GM21390 (cell line): ENCODE data around the gene RAB11FIP4.

Experiments
- ATAC-seq: cut with Tn5 transposase; IDR thresholded peaks from one replicate; pipeline ENCODE4 v1.9.1; 2021; ENCODE audit not compliant: unreplicated experiment

The RAB11FIP4 gene

DNA sequence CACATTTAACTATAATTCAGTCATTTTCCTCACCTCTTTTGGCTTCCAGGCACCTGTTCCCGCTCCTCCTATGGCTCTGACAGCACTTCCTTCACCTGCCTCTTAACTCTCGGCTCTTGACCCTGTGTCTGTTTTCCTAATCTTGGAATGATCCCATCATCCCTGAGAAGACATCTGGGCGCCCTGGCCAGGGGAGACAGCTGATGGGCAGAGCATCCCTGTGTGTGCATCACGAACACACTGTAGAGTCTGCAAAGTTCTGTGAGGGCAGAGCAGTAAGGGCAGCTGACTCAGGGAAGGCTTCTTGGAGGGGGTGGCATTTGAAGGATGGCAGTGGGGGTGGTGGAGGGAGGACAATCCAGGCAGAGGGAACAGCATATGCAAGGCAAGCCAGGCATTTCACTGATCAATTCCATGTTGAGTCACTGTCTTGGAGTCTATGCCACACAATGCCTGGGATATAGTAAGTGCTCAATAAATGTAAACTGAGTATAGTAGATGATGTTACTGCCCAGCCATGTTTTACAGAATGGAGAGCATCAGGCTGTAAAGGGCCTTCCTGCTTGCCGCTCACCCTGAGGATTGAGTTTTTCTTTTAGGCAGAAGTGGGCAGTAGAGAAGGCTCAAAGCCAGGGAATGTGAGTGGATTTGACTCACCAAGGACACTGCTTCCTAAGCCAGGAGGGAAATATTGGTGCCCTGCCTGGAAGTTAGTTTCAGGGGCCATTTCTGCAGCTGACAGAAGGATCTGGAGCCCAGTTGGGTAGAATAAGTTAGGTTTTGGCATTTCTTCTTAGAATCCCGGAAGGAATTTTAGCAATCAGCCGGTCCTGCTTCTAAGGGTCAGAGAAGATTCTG is 5.8 kb upstream of the RAB11FIP4 start:
- ATAC-seq, result no peak

DNA sequence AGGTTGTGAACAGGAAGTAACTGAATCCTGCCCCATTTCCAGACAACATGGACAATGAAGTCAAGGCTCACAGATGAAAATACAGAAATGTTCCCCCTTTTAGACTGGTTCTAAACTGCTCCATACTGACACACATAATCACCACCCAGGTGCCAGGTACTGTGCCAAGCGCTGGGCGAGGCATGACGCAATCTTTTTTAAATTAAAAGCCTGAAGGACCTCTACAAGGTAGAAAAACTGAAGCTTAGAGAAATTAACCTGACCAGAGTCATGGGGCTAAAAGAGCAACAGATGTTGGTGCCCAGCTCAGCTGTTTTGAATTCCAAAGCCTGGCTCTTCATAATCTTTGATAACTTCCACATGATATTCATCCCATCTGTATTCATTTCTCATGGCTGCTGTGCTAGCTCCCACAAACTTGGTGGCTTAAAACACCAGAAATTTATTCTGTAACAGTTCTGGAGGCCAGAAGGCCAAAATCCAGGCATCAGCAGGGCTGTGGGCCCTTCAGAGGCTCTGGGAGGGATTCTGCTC is 4.9 kb upstream of the RAB11FIP4 start:
- ATAC-seq, result no peak

DNA sequence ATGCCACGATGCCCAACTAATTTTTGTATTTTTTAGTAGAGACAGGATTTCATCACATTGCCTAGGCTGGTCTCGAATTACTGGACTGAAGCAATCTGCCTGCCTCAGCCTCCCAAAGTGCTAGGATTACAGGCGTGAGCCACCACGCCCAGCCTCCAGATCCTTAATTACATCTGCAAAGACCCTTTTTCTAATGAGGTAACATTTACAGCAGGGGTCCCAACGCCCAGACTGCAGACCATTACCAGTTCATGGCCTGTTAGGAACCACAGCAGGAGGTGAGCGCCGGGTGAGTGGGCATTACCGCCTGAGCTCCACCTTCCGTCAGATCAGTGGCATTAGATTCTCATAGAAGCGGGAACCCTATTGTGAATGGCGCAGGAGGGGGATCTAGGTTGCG is 4.0 kb upstream of the RAB11FIP4 start:
- ATAC-seq, result no peak

DNA sequence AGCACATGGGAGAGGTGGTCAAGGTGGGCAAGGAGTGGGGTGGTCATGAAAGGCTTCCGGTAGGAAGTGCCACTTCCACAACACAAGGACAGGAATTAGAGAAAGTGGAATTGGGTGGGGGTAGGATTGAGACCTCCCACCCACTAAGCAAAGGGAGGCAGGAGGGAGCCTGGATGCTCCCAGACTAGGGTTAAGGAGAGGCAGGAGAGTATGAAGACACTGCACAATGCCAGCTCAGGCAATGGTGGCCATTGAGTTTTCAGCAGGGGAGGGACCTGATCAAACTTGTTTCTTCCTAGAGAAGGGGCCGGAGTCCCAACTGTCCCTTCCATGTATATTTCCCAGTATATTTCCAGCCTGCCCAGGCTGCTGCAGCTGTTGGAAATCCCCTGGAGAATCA is 3.1 kb upstream of the RAB11FIP4 start:
- ATAC-seq, result no peak

DNA sequence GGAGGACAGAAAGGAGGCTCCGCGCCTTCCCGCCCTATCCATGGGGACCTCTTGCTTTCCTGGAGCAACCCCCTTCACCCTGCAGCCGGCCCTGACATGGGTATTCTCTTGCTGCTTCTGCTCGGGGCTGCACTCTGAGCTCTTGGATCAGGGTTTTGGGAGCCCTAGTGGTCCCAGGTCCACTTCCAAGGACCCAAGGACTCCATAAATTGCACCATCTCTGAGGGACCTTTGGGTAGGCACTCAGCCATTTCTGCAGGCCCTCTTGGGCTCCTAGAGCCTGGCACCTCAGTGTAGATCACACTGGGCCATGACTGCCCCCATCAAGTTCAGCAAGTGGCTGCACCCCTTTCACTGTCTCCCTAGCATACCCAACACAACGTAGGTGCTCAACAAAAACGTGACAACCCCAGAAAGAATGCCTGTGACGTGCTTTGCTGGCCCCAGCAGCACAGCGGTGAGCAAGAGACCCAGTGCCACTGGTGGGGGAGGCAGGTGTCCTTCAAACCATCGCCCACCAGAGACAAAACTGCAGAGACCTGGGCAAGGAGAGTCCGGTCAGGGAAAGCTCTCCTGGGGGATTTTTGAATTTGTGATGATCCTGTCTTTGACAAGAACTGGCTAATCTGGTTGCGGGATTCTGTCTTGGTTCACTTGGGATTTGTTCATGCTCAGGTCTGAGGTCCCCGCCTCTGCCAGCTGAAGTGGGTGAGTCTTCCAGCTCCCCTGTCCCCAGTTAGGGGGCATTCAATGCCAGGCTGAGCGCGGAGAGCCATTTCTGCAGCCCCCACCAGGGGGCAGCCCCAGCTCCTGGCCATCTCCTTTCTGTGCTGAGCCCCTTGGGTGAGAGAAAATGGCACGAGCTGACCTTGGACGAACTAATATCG is 2.5 kb upstream of the RAB11FIP4 start:
- ATAC-seq, result no peak

DNA sequence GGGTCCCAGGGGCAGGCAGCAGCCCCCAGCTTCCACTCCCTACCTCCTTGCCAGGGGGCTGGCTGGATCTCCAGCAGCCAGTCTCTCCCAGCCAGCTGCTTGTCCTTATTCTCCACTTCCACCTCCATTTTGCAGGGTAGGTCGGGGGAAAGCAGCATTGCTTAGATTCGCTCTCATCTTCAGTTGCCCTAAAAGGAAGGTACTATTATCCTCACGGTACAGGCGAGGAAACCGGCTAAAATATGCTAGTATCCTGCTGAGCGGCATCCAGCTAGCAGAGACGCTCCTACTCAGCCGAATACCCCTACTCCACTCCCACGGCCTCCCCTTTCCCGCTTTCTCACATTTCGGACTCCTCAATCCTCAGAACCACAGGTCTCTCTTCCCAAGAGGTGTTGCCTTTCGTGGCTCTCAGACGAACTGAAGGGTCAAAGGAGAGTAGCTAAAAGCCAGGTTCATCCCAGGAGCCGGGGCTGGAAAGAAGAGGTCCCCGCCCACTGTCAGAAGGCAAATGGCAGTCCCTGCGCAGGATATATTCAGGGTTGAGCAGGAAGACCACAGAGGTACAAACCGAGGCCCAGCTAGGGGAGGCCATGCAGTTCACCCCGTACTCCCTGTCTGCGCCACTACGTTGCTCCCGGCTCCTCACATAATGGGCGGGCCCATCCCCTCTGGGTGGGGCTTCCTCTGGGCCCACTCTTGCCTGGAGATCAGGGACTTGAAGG is 1.7 kb upstream of the RAB11FIP4 start:
- no peak for ATAC-seq

DNA sequence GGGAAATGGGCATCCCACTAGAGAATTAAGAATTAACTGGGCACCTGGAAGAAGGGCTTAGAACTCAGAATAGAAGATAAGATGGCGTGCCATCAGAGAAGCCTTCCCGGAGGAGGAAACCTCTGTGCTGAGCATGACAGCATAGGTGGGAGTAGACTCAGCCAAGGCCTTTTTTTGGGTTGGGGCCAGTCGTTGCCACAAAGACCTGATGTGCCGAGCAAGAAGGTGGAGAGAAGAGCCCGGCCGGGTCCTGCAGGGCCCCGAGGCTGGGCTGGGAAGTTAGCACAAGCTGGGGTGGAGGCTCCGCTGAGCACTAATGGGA is 1.1 kb upstream of the RAB11FIP4 start:
- ATAC-seq, result no peak

DNA sequence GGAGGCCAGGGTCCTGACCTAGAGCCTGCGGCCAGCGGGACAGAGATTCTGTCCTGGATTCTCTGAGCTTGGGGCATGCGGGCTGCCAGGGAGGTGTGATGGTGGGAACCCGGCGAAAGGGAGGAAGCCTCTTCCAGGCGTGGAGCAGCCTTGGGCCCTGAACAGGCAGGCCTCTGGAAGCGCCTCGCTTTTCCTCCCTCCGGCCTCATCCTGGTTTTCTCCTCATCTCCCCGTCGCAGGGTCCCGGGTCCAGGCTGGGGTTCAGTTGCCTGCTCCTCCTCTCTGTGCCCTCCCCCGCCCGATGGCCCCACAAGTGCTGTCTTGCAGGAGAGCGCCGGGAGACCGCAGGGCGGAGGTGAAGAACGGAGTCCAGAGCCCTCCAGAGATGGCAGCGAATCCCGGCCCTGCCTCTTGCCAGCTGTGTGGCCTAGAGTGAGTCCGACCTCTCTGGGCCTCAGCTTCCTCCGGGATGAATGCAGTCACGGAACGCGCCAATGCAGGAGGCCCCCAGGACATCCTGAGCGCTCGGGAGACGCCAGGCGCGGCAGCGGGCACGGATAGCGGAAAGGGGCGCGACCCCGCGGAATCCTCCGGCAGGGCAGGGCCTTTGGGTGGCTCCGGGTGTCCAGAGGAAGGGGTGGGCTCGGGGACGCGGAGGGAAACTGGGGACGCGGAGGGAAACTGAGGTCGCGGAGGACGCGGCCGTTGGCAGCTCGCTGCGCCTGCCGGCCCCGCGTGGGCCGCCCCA is 553 bp upstream of the RAB11FIP4 start:
- no peak for ATAC-seq

DNA sequence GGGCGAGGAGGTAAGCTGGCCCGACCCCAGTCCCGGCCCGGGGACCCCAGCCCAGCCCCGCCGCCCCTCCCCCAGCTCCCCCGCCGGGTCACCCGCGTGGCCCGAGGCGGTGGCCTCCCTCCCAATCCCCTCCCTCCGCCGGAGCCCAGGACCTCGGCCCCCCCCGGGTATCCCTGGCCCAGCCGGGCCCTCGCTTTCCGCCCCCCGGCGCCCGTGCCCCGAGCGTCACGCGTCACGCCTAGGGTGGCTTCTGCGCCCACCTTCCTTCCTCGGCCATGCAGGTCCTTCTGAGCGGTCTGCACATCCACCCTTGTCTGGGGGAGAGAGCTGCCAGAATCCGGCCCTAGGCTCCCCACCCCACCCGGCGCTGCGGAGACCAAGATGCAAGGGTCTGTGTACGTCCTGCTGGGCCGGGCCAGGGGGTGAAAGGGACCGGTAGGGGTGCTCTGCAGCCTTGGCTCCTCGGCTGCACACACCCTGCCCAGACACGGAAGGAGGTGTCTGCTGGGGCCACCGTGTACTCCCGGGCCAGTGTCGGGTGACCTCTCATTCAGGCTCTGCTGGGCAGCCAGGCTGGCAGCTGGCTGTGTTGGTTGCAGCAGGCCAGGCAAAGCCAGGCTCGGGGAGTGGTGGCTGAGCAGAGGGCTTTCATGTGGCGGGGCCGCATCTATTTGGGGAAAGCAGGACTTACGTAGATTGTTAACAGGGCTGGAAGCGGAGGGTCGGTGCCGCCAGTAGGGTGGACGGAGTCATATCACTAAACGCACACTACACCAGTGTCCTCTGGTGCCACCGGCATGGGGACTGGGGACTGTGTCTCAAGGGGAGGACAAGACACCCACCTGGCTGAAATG is 754 bp downstream of the RAB11FIP4 start:
- ATAC-seq, result no peak

DNA sequence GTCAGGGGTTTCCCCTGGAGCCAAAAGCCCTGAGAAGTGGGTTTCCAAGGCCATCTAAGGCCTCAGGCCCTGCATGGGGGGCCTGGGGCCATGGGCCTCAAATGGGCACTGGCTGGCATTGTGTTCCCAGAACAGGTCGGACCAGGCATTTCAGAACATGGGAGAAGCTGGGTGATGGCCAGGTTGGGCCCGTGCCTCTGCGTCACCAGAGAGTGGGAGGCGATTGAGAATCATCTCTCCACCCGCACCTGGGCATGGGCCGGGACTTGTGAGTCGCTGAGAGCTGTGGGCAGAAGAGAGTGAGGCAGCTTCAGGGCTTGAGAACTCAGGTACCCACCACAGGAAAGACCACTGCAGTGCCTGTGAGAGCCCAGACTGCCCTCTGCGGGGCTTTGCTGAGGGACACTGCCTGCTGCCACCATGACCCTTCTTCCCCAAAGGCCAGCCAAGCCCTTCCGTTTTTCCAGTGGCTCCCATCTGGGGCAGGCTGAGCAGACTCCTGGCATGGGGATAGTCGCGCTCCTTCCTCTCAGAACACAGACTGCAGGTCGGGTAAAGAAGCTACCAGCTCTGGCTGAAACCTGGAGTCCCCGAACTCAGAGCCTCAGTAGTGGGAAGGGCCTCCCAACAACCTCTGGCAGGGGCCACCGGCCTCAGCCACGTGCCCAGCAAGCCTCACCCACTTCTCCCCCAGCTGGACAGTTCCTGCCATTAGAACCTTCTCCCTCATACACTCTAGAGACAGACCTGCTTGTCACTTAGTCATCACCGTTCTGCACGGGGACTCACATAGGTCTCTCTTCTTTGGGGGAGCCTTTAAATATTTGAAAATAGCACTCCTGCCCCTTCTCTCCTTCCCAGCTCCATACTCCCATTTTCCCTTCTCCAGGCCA is 1.6 kb downstream of the RAB11FIP4 start:
- no peak for ATAC-seq

DNA sequence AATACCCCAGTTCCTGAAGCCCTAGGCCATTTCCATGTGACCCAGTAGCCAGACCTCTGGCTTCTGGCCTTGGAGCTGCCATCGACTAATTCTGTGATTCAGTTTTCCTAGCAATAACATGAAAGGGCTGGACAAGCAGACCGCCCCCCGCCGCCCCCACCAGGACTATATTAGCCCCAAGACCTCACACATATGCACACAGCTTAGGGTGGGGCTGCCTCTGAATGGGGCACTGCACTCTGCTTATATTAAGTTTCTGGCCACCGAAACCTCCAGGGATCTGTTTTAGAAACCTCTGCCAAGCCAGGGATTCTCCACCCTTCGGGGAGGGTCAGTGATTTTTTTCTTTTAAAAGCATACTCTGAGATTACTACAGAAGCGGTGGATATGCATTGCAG is 2.3 kb downstream of the RAB11FIP4 start:
- no peak for ATAC-seq

DNA sequence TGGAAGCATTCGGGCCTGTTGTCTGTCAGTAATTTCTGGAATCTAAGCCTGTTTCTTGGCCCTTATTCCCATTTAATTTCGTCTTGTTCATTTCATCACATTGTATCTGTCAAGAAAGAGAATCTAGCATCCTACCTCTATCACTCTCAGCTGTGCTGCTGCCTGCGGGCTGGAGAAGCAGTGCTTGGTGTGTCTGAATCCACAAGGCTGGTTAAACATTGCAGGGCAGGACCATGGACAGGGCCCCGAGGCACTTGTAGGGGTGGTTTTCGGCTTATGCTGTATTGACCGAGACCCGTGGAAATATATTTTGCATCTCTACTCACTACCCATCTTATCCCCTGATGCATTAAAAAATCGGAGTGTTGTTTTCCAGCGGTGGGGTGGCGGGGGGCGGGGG is 3.1 kb downstream of the RAB11FIP4 start:
- no peak for ATAC-seq

DNA sequence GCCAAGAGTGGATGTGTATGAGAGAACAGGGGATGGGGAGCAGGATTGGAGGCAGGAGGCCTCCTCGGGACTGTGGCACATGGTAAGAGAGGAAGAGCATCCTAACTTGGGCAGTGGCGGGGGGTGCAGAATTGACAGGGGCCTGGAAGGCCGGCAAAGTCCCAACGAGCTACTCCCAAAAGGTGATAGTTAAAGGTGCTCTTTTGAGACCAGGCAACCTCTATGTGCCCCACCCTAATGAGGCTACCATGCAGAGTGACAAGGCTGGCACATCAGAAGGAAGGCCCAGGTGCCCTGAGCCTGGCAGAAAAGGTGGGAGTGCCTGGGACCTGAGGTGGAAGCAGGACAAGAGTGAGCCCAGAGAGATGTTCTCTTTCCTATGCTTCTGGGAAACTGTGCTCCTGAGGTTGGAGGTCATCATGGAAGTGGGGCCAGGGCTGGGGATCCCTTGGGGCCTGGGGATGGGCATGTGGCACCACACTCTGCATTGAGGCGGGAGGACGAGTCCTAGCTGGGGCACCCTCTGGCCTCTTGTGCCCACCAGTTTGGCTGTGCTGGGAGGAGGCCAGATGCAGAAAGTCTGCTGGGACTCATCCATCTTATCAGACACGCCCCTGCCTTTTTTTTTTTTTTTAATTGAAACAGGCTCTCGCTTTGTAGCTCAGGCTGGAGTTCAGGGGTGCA is 5.9 kb downstream of the RAB11FIP4 start:
- no peak for ATAC-seq

DNA sequence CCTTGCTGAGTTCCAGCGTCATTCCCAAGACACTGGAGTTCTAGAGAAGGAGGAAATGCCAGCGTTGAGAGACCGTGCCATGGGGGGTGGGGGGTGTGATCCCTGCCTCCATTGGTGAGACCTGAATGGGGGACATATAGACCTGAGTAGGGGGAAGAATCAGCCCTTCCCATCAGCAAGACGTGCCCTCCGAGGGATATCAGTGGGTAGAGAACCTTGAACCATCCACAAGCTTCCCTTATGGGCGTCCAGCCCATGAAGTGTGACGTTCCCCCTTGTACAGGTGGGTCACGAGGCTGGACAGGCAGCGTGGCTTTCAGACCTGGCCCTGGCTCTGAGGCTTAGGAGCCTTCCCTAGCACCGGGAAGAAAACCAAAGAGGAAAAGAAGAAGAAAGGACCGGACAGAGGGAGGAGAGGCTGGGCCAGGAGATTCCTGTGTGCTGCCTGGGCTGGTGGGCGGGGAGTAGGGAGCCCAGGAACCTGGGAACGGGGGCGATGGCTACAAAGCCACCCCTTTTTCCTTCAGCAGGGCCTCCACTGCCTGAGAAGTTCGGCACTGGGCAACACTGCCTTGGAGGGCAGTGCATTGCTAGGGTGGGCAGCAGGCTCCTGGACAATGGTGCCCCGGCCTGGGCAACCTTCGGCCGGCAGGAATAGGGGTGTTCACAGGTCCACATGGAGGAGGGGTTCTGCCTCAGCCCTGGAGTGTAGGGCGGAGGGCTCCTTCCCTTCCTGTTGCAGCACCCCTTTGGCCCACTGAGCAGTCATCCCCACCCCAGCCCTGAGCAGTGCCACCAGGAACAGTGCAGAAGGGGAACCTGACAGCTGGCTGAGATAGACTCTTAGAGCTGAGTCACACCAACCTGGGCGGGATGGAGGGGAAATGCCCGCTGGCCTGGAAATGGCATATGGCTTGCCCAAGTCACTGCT is 7.2 kb downstream of the RAB11FIP4 start:
- ATAC-seq, result no peak

DNA sequence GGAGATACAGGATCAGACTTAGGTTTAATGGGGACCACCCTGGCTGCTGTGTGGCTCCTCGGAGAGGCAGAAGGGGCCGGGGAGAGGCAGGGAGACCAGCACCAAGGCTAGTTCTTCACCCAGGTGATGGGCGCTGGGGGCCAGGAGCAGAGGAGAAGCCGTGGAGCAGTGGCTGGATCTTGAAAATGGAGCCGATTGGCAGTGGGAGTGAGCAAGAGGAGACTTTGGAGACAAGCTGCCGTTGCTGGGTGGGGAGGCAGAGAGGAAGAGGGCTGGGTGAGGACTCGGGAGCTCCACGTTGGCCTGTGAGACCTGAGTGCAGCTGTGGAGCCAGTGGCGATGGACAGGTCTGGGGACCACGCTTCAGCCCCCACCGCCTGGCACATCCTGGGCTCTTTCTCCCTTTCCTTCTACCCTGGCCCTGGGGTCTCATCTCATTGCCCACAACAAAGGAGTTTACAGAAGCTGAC is 9.0 kb downstream of the RAB11FIP4 start:
- ATAC-seq, result no peak

DNA sequence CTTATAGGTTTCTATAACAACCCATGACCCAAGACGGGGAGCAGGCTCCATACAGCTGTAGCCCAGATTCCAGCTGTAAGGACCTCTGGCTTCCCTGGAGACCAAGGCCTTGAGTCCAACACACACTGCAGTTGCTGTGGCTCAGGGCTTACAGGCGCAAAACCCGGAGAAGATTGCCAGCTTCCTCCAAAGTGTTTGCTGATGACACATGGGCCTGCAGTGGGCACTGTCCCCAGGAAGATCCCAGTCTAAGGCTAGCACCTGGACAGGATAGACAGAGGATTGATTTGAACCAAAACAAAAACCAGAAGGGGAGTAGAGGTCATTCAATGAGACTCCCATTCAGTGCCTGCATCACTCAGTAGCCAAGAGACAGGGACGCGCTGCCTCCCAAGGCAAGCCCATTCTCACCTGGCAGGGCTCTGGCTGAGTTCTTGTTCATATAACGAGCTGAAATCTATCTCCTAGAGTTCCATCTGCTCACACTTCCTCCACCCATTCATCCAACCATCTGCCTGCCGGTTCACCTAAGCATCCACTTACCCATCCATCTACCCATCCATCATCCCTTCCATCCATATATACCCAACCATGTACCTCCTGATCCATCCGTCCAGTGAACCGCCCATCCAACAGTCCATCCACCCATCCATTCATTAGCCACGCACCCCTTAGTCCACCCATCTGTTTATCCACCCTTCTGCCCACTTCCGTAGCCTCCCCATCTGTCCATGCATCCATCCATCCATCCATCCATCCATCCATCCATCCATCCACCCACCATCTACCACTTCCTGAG is 10.2 kb downstream of the RAB11FIP4 start:
- no peak for ATAC-seq
